H1 (cell line): ENCODE results near the gene PLXND1. TPM values are rescaled to one million over a fixed set of nuclear protein-coding genes. Genes with fewer than 3 reads are reported as not detected.
A peak's percentile ranks its signal among the peaks of the same experiment; 100 is the strongest.

Experiments used
- CTCF ChIA-PET: fragments of 300-600 bp; sonication (Branson Sonifier 250); formaldehyde crosslinking; loops from one replicate; lab custom pipeline; 2021; ENCODE audit not compliant: partially characterized antibody; lab: Charles Lee
- POLR2A ChIA-PET: fragments of 300-600 bp; sonication (Branson Sonifier 250); formaldehyde crosslinking; loops from one replicate; lab custom pipeline; 2021; ENCODE audit warnings: inconsistent platforms; ENCODE audit not compliant: partially characterized antibody; lab: Charles Lee
- DNase-seq, 2 experiments: peaks; one replicate each; pipeline versions ENCODE4 v3.0.0 to v3.0.0-alpha.2; 2010 to 2022; ENCODE audit warnings: low spot score in 2 of 2, low read depth in 1 of 2, mixed read lengths in 1 of 2
- FAIRE-seq: peaks from 2 replicates; lab custom pipeline; 2011; peaks lifted over from hg19 to GRCh38; lab: Jason Lieb, UNC
- H2AFZ ChIP-seq: 2 replicates; pipeline ENCODE4 v1.8.1; 2012; ENCODE audit warnings: low read length, inconsistent platforms
- H2AK5ac ChIP-seq: 2 replicates; pipeline ENCODE4 v1.6.1; 2013; ENCODE audit warnings: low read depth, low read length
- H2BK120ac ChIP-seq: replicated peaks from 2 replicates; pipeline ENCODE3; 2013; ENCODE audit warnings: low read depth, low read length, inconsistent platforms
- H2BK12ac ChIP-seq: 2 replicates; pipeline ENCODE4 v1.6.1; 2013; ENCODE audit warnings: low read depth, low read length
- H2BK15ac ChIP-seq: 2 replicates; pipeline ENCODE4 v1.6.1; 2013; ENCODE audit warnings: low read length
- H2BK20ac ChIP-seq: 2 replicates; pipeline ENCODE4 v1.6.1; 2013; ENCODE audit warnings: low read length
- H2BK5ac ChIP-seq: 2 replicates; pipeline ENCODE4 v1.6.1; 2013; ENCODE audit warnings: low read depth, low read length
- H3K14ac ChIP-seq: 2 replicates; pipeline ENCODE4 v1.6.1; 2013; ENCODE audit warnings: inconsistent platforms; ENCODE audit not compliant: insufficient read length
- H3K18ac ChIP-seq: 2 replicates; pipeline ENCODE4 v1.6.1; 2013; ENCODE audit warnings: low read length; ENCODE audit errors: extremely low read depth
- H3K23ac ChIP-seq: 2 replicates; pipeline ENCODE4 v1.6.1; 2013; ENCODE audit warnings: inconsistent platforms; ENCODE audit not compliant: insufficient read length
- H3K23me2 ChIP-seq: 2 replicates; pipeline ENCODE4 v1.6.1; 2013; ENCODE audit warnings: low read depth, low read length
- H3K27ac ChIP-seq: 2 replicates; pipeline ENCODE4 v1.6.1; 2011; ENCODE audit warnings: low read depth, low read length, inconsistent platforms
- H3K27me3 ChIP-seq, 4 experiments: replicated peaks in 1 of 4; 1 replicate in 1 of 4; 2 replicates in 3 of 4; pipeline versions ENCODE4 v1.6.1 to v1.8.1; 2011 to 2013; ENCODE audit warnings: low read length in 3 of 4, mild to moderate bottlenecking in 3 of 4, inconsistent platforms in 2 of 4, mixed read lengths in 2 of 4, moderate library complexity in 1 of 4; ENCODE audit not compliant: control insufficient read depth in 3 of 4, insufficient read depth in 3 of 4; ENCODE audit errors: extremely low read depth in 1 of 4
- H3K36me3 ChIP-seq, 4 experiments: 2 replicates each; pipeline versions ENCODE4 v1.6.1 to v1.8.1; 2011 to 2013; ENCODE audit warnings: mild to moderate bottlenecking in 4 of 4, low read length in 3 of 4, moderate library complexity in 2 of 4, control low read depth in 1 of 4, inconsistent platforms in 1 of 4; ENCODE audit not compliant: insufficient read depth in 4 of 4, control insufficient read depth in 2 of 4
- H3K4ac ChIP-seq: replicated peaks from 2 replicates; pipeline ENCODE3; 2013; ENCODE audit warnings: low read length, low read depth, mixed read lengths, inconsistent platforms; ENCODE audit not compliant: insufficient read length
- H3K4me1 ChIP-seq, 4 experiments: replicated peaks in 1 of 4; 1 replicate in 1 of 4; 2 replicates in 3 of 4; pipeline versions ENCODE4 v1.6.1 to v1.8.1; 2011 to 2013; ENCODE audit warnings: low read length in 3 of 4, inconsistent platforms in 2 of 4, mixed read lengths in 1 of 4; ENCODE audit not compliant: insufficient read depth in 4 of 4, control insufficient read depth in 3 of 4
- H3K4me2 ChIP-seq, 2 experiments: 2 replicates each; pipeline versions ENCODE4 v1.6.1 to v1.8.1; 2011 to 2013; ENCODE audit warnings: low read depth in 2 of 2, low read length in 2 of 2, control low read depth in 1 of 2, inconsistent platforms in 1 of 2, mild to moderate bottlenecking in 1 of 2; ENCODE audit not compliant: insufficient read depth in 1 of 2
- H3K4me3 ChIP-seq, 4 experiments: fragments of 200-600, 300-600 bp in 1 of 4; sonication (generic), shearing (Covaris generic), sonication (Bioruptor Twin) in 1 of 4; 2 replicates each; pipeline versions ENCODE4 v1.5.1 to v1.8.1; 2011 to 2016; ENCODE audit warnings: low read length in 4 of 4, low read depth in 3 of 4, control low read depth in 2 of 4, inconsistent platforms in 2 of 4, mild to moderate bottlenecking in 2 of 4, mixed read lengths in 1 of 4, moderate library complexity in 1 of 4; ENCODE audit not compliant: insufficient read depth in 2 of 4; ENCODE audit errors: extremely low read depth in 1 of 4
- H3K56ac ChIP-seq: replicated peaks from 2 replicates; pipeline ENCODE3; 2013; ENCODE audit warnings: low read depth, mild to moderate bottlenecking, mixed read lengths, low read length, inconsistent platforms; ENCODE audit not compliant: insufficient read length
- H3K79me1 ChIP-seq: 2 replicates; pipeline ENCODE4 v1.6.1; 2013; ENCODE audit warnings: low read depth, low read length, control low read depth
- H3K79me2 ChIP-seq, 2 experiments: 2 replicates each; pipeline versions ENCODE4 v1.6.1 to v1.8.1; 2012 to 2013; ENCODE audit warnings: low read length in 2 of 2, mild to moderate bottlenecking in 2 of 2, inconsistent platforms in 1 of 2; ENCODE audit not compliant: insufficient read depth in 2 of 2, control insufficient read depth in 1 of 2
- H3K9ac ChIP-seq, 4 experiments: replicated peaks in 1 of 4; 1 replicate in 1 of 4; 2 replicates in 3 of 4; pipeline versions ENCODE4 v1.6.1 to v1.8.1; 2011 to 2013; ENCODE audit warnings: low read depth in 3 of 4, low read length in 3 of 4, control low read depth in 2 of 4, mild to moderate bottlenecking in 2 of 4, moderate library complexity in 2 of 4, inconsistent platforms in 1 of 4; ENCODE audit errors: extremely low read depth in 1 of 4
- H3K9me3 ChIP-seq, 2 experiments: 2 replicates each; pipeline versions ENCODE4 v1.6.1 to v1.8.1; 2012 to 2013; ENCODE audit warnings: mild to moderate bottlenecking in 2 of 2, moderate library complexity in 2 of 2, control low read depth in 1 of 2, inconsistent platforms in 1 of 2, low read depth in 1 of 2, low read length in 1 of 2, mixed read lengths in 1 of 2; ENCODE audit not compliant: insufficient read depth in 2 of 2
- H4K20me1 ChIP-seq, 2 experiments: replicated peaks in 1 of 2; 2 replicates each; pipeline versions ENCODE3 to v1.8.1; 2011 to 2013; ENCODE audit warnings: inconsistent platforms in 2 of 2, low read length in 2 of 2, mild to moderate bottlenecking in 1 of 2; ENCODE audit not compliant: insufficient read depth in 2 of 2, control insufficient read depth in 1 of 2
- H4K5ac ChIP-seq: 2 replicates; pipeline ENCODE4 v1.6.1; 2013; ENCODE audit warnings: low read length, low read depth, mixed read lengths, inconsistent platforms; ENCODE audit not compliant: insufficient read length
- H4K8ac ChIP-seq: 2 replicates; pipeline ENCODE4 v1.8.0; 2013; ENCODE audit warnings: mild to moderate bottlenecking, moderate library complexity, low read length, inconsistent platforms; ENCODE audit not compliant: insufficient read depth; ENCODE audit errors: extremely low read depth
- H4K91ac ChIP-seq: replicated peaks from 2 replicates; pipeline ENCODE3; 2013; ENCODE audit warnings: low read length, mixed read lengths, inconsistent platforms; ENCODE audit not compliant: insufficient read length
- CHD2 ChIP-seq: IDR thresholded peaks from 2 replicates; pipeline ENCODE4 v1.6.1; 2012; ENCODE audit warnings: low read length, improper control_type of control experiment
- EZH2 ChIP-seq: fragments of 200-600 bp; sonication (generic); IDR thresholded peaks from 2 replicates; pipeline ENCODE4 v1.7.1; 2012; ENCODE audit warnings: low read depth, mild to moderate bottlenecking, moderate library complexity, low read length, inconsistent platforms; ENCODE audit not compliant: severe bottlenecking
- PHF8 ChIP-seq: fragments of 200-600 bp; sonication (generic); conservative IDR thresholded peaks from 2 replicates; pipeline ENCODE4 v1.7.1; 2012; ENCODE audit warnings: low read depth, mild to moderate bottlenecking, inconsistent platforms, low read length, moderate library complexity
- RXRA ChIP-seq: IDR thresholded peaks from 2 replicates; pipeline ENCODE4 v1.6.1; 2011; ENCODE audit warnings: low read depth, mild to moderate bottlenecking, low read length, moderate library complexity; ENCODE audit not compliant: insufficient read depth
- ZNF274 ChIP-seq: IDR thresholded peaks from 2 replicates; pipeline ENCODE4 v1.7.0; 2012; ENCODE audit warnings: low read length, borderline replicate concordance; ENCODE audit errors: extremely low read depth
- WGBS, 2 experiments: shearing (Covaris generic) in 1 of 2; methylation state at CpG; one replicate each; pipeline versions ENCODE4 v1.1.6 to v1.1.7; 2013 to 2015; ENCODE audit warnings: low lambda C conversion rate in 2 of 2, mixed read lengths in 2 of 2, inconsistent platforms in 1 of 2, low coverage in 1 of 2, missing lambda C conversion rate in 1 of 2; ENCODE audit not compliant: insufficient replicate concordance in 2 of 2, insufficient coverage in 1 of 2, insufficient read length in 1 of 2; ENCODE audit errors: extremely low coverage in 1 of 2, missing lambda C conversion rate in 1 of 2; 5-methylcytosine and 5-hydroxymethylcytosine counted together
- polyA plus RNA-seq, 7 experiments: library from polyadenylated mRNA; depleted of rRNA in 3 of 7; stranded (reverse) in 5 of 7; unstranded in 2 of 7; fragments of >200 nt in 5 of 7; fragments of 200-250 nt in 2 of 7; gene quantifications; 1 replicate in 5 of 7; 2 replicates in 1 of 7; 4 replicates in 1 of 7; pipeline versions ENCODE4 v1.2.1 to v1.2.3, GENCODE V29; 2011 to 2013; ENCODE audit warnings: missing spikeins in 2 of 7, mixed read lengths in 2 of 7
- total RNA-seq: library from RNA; stranded (reverse); fragmentation: NEBNext Ultra II Directional; extraction: Animal tissue kit (Norgen Biotek cat#: 25700); gene quantifications from 2 replicates; pipeline ENCODE4 v1.2.1, GENCODE V29; 2021
- TF ChIP-seq, protein P1 (sequence below): IDR thresholded peaks from 2 replicates; pipeline ENCODE4 v1.6.1; 2012; ENCODE audit warnings: inconsistent platforms
- TF ChIP-seq, protein P2 (sequence below), 3 experiments: IDR thresholded peaks; 1 replicate in 2 of 3; 2 replicates in 1 of 3; pipeline versions ENCODE4 v1.5.1 to v1.6.1; 2011; ENCODE audit warnings: low read length in 3 of 3, mild to moderate bottlenecking in 3 of 3, inconsistent platforms in 2 of 3, low read depth in 1 of 3, moderate library complexity in 1 of 3; ENCODE audit not compliant: insufficient read depth in 1 of 3; ENCODE audit errors: control extremely low read depth in 1 of 3

Gene PLXND1
- total and polyA plus RNA-seq, 2 of the 8 experiments (the other 6 are each of a cell fraction or from before 2014, with no cell fraction given): 17.7 to 66.4 TPM

DNA sequence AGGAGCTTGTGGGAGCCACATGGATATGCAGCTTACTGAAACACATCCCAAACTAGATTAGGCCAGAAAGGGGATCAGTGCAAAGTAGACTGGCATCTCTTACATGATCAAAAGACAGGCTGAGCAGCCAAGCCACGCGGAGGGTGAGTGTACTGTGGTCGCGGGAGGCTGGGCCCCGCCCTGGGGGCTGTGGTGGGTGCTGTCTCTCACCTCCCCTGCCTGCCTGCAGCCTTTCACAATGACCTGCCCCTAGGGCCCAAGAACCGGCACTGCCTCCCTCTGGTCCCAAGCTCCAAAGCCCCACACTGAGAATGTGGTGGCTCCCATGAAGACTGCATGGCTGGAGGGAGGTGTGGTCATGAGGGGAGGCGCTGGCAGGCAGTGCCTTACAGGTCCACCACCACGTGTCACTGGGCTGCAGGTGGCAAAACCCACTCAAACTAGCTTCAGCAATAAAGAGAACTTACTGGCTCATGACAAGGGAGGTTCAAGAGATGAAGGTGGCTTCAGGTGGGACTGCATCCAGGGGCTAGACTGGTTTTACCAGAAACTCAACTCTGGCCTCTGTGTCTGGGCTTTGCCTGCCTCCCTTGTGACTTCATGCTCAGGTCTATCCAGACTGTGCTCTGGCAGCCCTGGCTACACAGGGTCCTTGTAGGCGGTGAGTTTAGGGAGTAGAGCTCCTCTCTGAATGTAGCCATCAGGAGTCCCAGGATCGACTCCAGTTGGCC lies 27.4 kb upstream of the PLXND1 start:
- Histone ChIP-seq H4K5ac (no peak overlapping the region), H4K20me1 (no peaks in the 10 kb centered on the region), H3K79me1 (no peaks in the 10 kb centered on the region), H2BK15ac (no peak overlapping the region), H3K9me3 (no peaks in the 10 kb centered on the region; a peak in 1 of 4 replicates), H3K4ac (no peak overlapping the region), H2BK12ac (peak overlapping the region; percentile 39; the same call in 1 of the 2 replicates), H2BK20ac (no peak overlapping the region), H2AFZ (no peak overlapping the region), H3K27me3 (no peaks in the 10 kb centered on the region), H3K27ac (no peak overlapping the region), H3K9ac (no peak overlapping the region), H3K14ac (no peak overlapping the region), H2BK120ac (no peak overlapping the region), H2AK5ac (no peak overlapping the region), H3K23me2 (no peaks in the 10 kb centered on the region), H3K23ac (no peak overlapping the region), H4K8ac (no peak overlapping the region), H3K36me3 (no peaks in the 10 kb centered on the region), H3K56ac (no peak overlapping the region), H3K4me2 (no peak overlapping the region), H2BK5ac (no peak overlapping the region), H3K4me1 (no peaks in the 10 kb centered on the region), H4K91ac (peak overlapping the region; percentile 46), H3K18ac (no peak overlapping the region; the same call in 1 of the 2 replicates), H3K4me3 (no peak overlapping the region), H3K79me2 (no peaks in the 10 kb centered on the region)
- TF ChIP-seq PHF8: no peak
- TF ChIP-seq ZNF274: no peak
- no peak for TF ChIP-seq EZH2
- TF ChIP-seq CHD2: no peak
- no peak for TF ChIP-seq RXRA
- TF ChIP-seq, protein P1, sequence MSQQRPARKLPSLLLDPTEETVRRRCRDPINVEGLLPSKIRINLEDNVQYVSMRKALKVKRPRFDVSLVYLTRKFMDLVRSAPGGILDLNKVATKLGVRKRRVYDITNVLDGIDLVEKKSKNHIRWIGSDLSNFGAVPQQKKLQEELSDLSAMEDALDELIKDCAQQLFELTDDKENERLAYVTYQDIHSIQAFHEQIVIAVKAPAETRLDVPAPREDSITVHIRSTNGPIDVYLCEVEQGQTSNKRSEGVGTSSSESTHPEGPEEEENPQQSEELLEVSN: no peak
- TF ChIP-seq, protein P2, sequence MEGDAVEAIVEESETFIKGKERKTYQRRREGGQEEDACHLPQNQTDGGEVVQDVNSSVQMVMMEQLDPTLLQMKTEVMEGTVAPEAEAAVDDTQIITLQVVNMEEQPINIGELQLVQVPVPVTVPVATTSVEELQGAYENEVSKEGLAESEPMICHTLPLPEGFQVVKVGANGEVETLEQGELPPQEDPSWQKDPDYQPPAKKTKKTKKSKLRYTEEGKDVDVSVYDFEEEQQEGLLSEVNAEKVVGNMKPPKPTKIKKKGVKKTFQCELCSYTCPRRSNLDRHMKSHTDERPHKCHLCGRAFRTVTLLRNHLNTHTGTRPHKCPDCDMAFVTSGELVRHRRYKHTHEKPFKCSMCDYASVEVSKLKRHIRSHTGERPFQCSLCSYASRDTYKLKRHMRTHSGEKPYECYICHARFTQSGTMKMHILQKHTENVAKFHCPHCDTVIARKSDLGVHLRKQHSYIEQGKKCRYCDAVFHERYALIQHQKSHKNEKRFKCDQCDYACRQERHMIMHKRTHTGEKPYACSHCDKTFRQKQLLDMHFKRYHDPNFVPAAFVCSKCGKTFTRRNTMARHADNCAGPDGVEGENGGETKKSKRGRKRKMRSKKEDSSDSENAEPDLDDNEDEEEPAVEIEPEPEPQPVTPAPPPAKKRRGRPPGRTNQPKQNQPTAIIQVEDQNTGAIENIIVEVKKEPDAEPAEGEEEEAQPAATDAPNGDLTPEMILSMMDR (IDR thresholded peaks at IDR 0.05; ENCODE audit: control extremely low read depth in 1 of 3, insufficient read depth in 1 of 3, low read depth in 1 of 3, low read length in 3 of 3): no peak
- 84% methylated on average over 10 of the region's 10 CpGs; no CpG with 5 or more reads in 1 of the 2 experiments for WGBS, 2 experiments
- FAIRE-seq: no peak
- CTCF ChIA-PET: interaction anchor here (0.9 to 10.7 kb wide), 8 partner anchors 13 to 308 kb away, joined by 3 to 149 read pairs (median 4); no protein-coding TSS in a partner anchor
- DNase-seq: no peak
- POLR2A ChIA-PET: no interaction called here
